ENCODE results near the gene PRSS57.

DNA sequence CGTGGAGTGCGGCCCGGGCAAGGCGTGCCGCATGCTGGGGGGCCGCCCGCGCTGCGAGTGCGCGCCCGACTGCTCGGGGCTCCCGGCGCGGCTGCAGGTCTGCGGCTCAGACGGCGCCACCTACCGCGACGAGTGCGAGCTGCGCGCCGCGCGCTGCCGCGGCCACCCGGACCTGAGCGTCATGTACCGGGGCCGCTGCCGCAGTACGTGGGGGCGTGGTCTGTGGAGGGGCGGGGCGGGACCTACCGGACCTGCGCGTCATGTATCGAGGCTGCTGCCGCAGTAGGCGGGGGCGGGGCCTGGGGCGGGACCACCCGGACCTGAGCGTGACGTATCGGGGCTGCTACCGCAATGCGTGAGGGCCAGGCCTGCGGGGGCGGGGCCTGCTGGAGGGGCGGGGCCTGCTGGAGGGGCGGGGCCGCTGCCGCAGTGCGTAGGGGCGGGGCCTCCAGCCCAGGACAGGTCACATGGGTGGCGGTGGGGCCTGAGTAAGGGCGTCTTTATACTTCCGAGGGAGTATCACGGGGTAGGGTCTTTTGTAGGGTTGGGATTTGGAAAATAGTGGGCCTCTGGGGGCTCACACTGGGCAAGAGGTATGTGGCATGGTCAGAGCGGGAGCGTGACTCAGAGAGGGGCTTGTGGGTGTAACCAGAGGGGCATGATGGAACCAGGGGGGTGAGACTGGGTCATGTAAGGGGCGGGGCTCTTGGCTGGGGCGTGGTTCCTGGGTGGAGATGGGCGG lies 14.8 kb downstream of the PRSS57 start:
- TF ChIP-seq POLR2A (IDR thresholded peaks at IDR 0.05; ENCODE audit: low read length) (peak; percentile 44), GATA1 (IDR thresholded peaks at IDR 0.05; ENCODE audit: low read depth, low read length) (no peak)

Measured in erythroblast (primary cell).